T-helper 2 cell treated with Interferon-gamma antibody and Interleukin-4, amounts not matched to agents 100 ng/mL and 5 ng/mL, for 36 hours (primary cell): Measurements from ENCODE around the gene CCDC51. TPM values are rescaled to one million over a fixed set of nuclear protein-coding genes. Genes with fewer than 3 reads are reported as not detected.

Source experiments
- intact Hi-C: fragments of 100-400 bp; cut with micrococcal nuclease; formaldehyde crosslinking; loops from one replicate; pipeline ENCODE4 v1.15.1; 2023
- total RNA-seq: library from RNA; stranded (reverse); gene quantifications from 2 replicates; pipeline ENCODE4 v1.2.3, GENCODE V29; 2022

The CCDC51 gene
- total RNA-seq, 1 donor from 2014 or later = 14.2 TPM

- intact Hi-C loops = loop anchor here (10.0 kb wide), 1 partner anchor 226 kb away; the partner anchor contains the start of gene SLC26A6
These were observed 31.1 kb downstream of the CCDC51 start for GRCh38 chr3:48408823-48409281.

- intact Hi-C loops = loop anchor here (10.0 kb wide), 1 partner anchor 227 kb away; the partner anchor contains the start of gene SLC26A6
These were observed 32.3 kb downstream of the CCDC51 start for GRCh38 chr3:48407542-48408099.

- intact Hi-C loops = loop anchor here (10.0 kb wide), 1 partner anchor 228 kb away; the partner anchor contains the start of gene SLC26A6
These were observed 33.2 kb downstream of the CCDC51 start for GRCh38 chr3:48406443-48407431.

GRCh38 chr3:48405971-48406370, 33.9 kb downstream of the CCDC51 start:
- intact Hi-C loops = loop anchor here (10.0 kb wide), 1 partner anchor 229 kb away; the partner anchor contains the start of gene SLC26A6

GRCh38 chr3:48405343-48405881, 34.5 kb downstream of the CCDC51 start:
- intact Hi-C loops = loop anchor here (10.0 kb wide), 1 partner anchor 229 kb away; the partner anchor contains the start of gene SLC26A6

GRCh38 chr3:48404440-48405342, 35.2 kb downstream of the CCDC51 start:
- intact Hi-C loops = loop anchor here (10.0 kb wide), 1 partner anchor 230 kb away; the partner anchor contains the start of gene SLC26A6

GRCh38 chr3:48403533-48404439, 36.1 kb downstream of the CCDC51 start:
- intact Hi-C loops = loop anchor here (10.0 kb wide), 1 partner anchor 231 kb away; the partner anchor contains the start of gene SLC26A6

GRCh38 chr3:48402907-48403306, 37.0 kb downstream of the CCDC51 start:
- intact Hi-C loops = loop anchor here (10.0 kb wide), 1 partner anchor 232 kb away; the partner anchor contains the start of gene SLC26A6

- intact Hi-C loops = loop anchor here (10.0 kb wide), 1 partner anchor 232 kb away; the partner anchor contains the start of gene SLC26A6
These were observed 37.6 kb downstream of the CCDC51 start for GRCh38 chr3:48402281-48402732.

GRCh38 chr3:48401434-48401901, 38.5 kb downstream of the CCDC51 start:
- intact Hi-C loops = loop anchor here (1.0 to 10.0 kb wide), 5 partner anchors 35 to 233 kb away; partner anchors contain the start of gene SLC26A6

- intact Hi-C loops = loop anchor here (1.0 to 10.0 kb wide), 5 partner anchors 35 to 234 kb away; partner anchors contain the start of gene SLC26A6
These were observed 39.0 kb downstream of the CCDC51 start for GRCh38 chr3:48400824-48401433.

GRCh38 chr3:48399387-48400172, 40.3 kb downstream of the CCDC51 start:
- intact Hi-C loops = loop anchor here (2.0 to 10.0 kb wide), 3 partner anchors 107 to 235 kb away; partner anchors contain the start of gene SLC26A6

- intact Hi-C loops = no loop called here
These were observed 41.1 kb downstream of the CCDC51 start for GRCh38 chr3:48398701-48399386.

- intact Hi-C loops = no loop called here
These were observed 41.9 kb downstream of the CCDC51 start for GRCh38 chr3:48397767-48398681.

GRCh38 chr3:48395714-48396113, 44.2 kb downstream of the CCDC51 start:
- intact Hi-C loops = no loop called here

GRCh38 chr3:48394391-48394790, 45.5 kb downstream of the CCDC51 start:
- intact Hi-C loops = no loop called here
